GM12878 (cell line): Measurements from ENCODE around the gene INPP4B. TPM values are rescaled to one million over a fixed set of nuclear protein-coding genes. Genes with fewer than 3 reads are reported as not detected.

Source experiments
- ATAC-seq: fragments of 200-7000 bp; cut with Tn5 transposase; 3 replicates; pipeline ENCODE4 v1.9.1; 2020; ENCODE audit warnings: mild to moderate bottlenecking, moderate library complexity
- BruUV-seq: library from RNA; stranded (reverse); fragments of 400-500 nt; replicated peaks from 2 replicates; lab custom pipeline; 2021; lab: Mats Ljungman, UMichigan
- CTCF ChIA-PET: fragments of 300-600 bp; sonication (Branson Sonifier 250); formaldehyde crosslinking; extraction: SDS; loops from one replicate; lab custom pipeline; 2021; ENCODE audit warnings: inconsistent platforms; lab: Yijun Ruan, JAX
- POLR2A ChIA-PET: fragments of 350-600 bp; formaldehyde crosslinking; extraction: SDS; loops from one replicate; lab custom pipeline; 2021; ENCODE audit warnings: inconsistent platforms; lab: Charles Lee
- RAD21 ChIA-PET: fragments of 300-600 bp; sonication (Branson Sonifier 250); formaldehyde crosslinking; loops from one replicate; lab custom pipeline; 2023; ENCODE audit warnings: antibody characterized with exemption; ENCODE audit not compliant: unreplicated experiment; lab: Charles Lee
- SMC1A ChIA-PET: fragments of 300-600 bp; sonication (Branson Sonifier 250); formaldehyde crosslinking; loops from one replicate; lab custom pipeline; 2023; ENCODE audit not compliant: unreplicated experiment, uncharacterized antibody; lab: Charles Lee
- DNase-seq: peaks from one replicate; pipeline ENCODE4 v3.0.0-alpha.2; 2011; ENCODE audit warnings: low read depth, low spot score
- FAIRE-seq: peaks from 3 replicates; lab custom pipeline; 2011; peaks lifted over from hg19 to GRCh38; lab: Jason Lieb, UNC
- H2AFZ ChIP-seq: 2 replicates; pipeline ENCODE4 v1.6.0; 2011; ENCODE audit warnings: low read depth, low read length, control low read depth; ENCODE audit not compliant: control insufficient read depth
- H3K27ac ChIP-seq: 2 replicates; pipeline ENCODE4 v1.5.1; 2011; ENCODE audit warnings: control low read depth; ENCODE audit not compliant: control insufficient read depth, insufficient read depth
- H3K27me3 ChIP-seq, 2 experiments: replicated peaks in 1 of 2; 2 replicates each; pipeline versions ENCODE4 v1.6.0 to v1.6.1; 2011; ENCODE audit warnings: low read length in 1 of 2; ENCODE audit not compliant: control insufficient read depth in 2 of 2, insufficient read depth in 2 of 2
- H3K36me3 ChIP-seq, 2 experiments: 2 replicates each; pipeline ENCODE4 v1.5.1; 2011; ENCODE audit warnings: low read length in 1 of 2; ENCODE audit not compliant: control insufficient read depth in 2 of 2, insufficient read depth in 2 of 2
- H3K4me1 ChIP-seq: 2 replicates; pipeline ENCODE4 v1.6.1; 2011; ENCODE audit warnings: mild to moderate bottlenecking, low read length, moderate library complexity, mixed read lengths; ENCODE audit not compliant: control insufficient read depth, insufficient read depth
- H3K4me2 ChIP-seq: 2 replicates; pipeline ENCODE4 v1.6.0; 2011; ENCODE audit warnings: control low read depth; ENCODE audit not compliant: control insufficient read depth, insufficient read depth
- H3K4me3 ChIP-seq: fragments of 200-600 bp; sonication (generic); 2 replicates; pipeline ENCODE4 v1.5.1; 2016
- H3K79me2 ChIP-seq: 2 replicates; pipeline ENCODE4 v1.6.0; 2011; ENCODE audit warnings: low read length; ENCODE audit not compliant: control insufficient read depth, insufficient read depth
- H3K9ac ChIP-seq: 2 replicates; pipeline ENCODE4 v1.8.0; 2011; ENCODE audit warnings: low read length, control low read depth, mixed read lengths; ENCODE audit not compliant: control insufficient read depth, insufficient read depth
- H3K9me3 ChIP-seq: replicated peaks from 3 replicates; pipeline ENCODE4 v1.5.1; 2011; ENCODE audit warnings: mild to moderate bottlenecking, low read length; ENCODE audit not compliant: control insufficient read depth, insufficient read depth
- H4K20me1 ChIP-seq: 2 replicates; pipeline ENCODE4 v1.6.0; 2011; ENCODE audit not compliant: control insufficient read depth, insufficient read depth
- ATF3 ChIP-seq: IDR thresholded peaks from 2 replicates; pipeline ENCODE4 v1.6.1; 2011; ENCODE audit warnings: low read depth, mild to moderate bottlenecking, low read length, moderate library complexity, borderline replicate concordance; ENCODE audit errors: extremely low read depth
- CHD1 ChIP-seq: IDR thresholded peaks from 2 replicates; pipeline ENCODE4 v1.6.1; 2012; ENCODE audit warnings: low read depth, low read length, improper control_type of control experiment
- MXI1 ChIP-seq: fragments of 150-350 bp; IDR thresholded peaks from 2 replicates; pipeline ENCODE4 v1.6.1; 2011; ENCODE audit warnings: low read depth, mild to moderate bottlenecking, inconsistent platforms, low read length, improper control_type of control experiment
- MYC ChIP-seq: IDR thresholded peaks from 2 replicates; pipeline ENCODE4 v1.6.1; 2011; ENCODE audit warnings: mild to moderate bottlenecking, low read length, moderate library complexity, inconsistent platforms; ENCODE audit not compliant: insufficient read depth, insufficient replicate concordance, insufficient read length, severe bottlenecking
- NR2C2 ChIP-seq: IDR thresholded peaks from 2 replicates; pipeline ENCODE4 v1.6.1; 2011; ENCODE audit warnings: borderline replicate concordance, low read depth; ENCODE audit not compliant: control insufficient read depth, insufficient read length
- RBBP5 ChIP-seq: fragments of 200-600 bp; sonication (generic); conservative IDR thresholded peaks from 2 replicates; pipeline ENCODE4 v1.6.1; 2016
- SMAD1 ChIP-seq: fragments of 450-650 bp; IDR thresholded peaks from 2 replicates; pipeline ENCODE4 v1.6.1; 2018; ENCODE audit warnings: mild to moderate bottlenecking, low read depth; ENCODE audit not compliant: partially characterized antibody
- SMC3 ChIP-seq: IDR thresholded peaks from 2 replicates; pipeline ENCODE4 v1.6.1; 2011; ENCODE audit warnings: low read length, improper control_type of control experiment, borderline replicate concordance
- SRF ChIP-seq, 2 experiments: IDR thresholded peaks; 2 replicates each; pipeline ENCODE4 v1.6.1; 2011; ENCODE audit warnings: low read depth in 2 of 2, low read length in 2 of 2, mild to moderate bottlenecking in 1 of 2, moderate library complexity in 1 of 2
- ZBTB11 ChIP-seq: fragments of 450-650 bp; formaldehyde crosslinking; IDR thresholded peaks from 2 replicates; pipeline ENCODE4 v1.5.0; 2022; ENCODE audit warnings: mild to moderate bottlenecking, missing genetic modification characterization
- ZNF207 ChIP-seq: fragments of 450-650 bp; IDR thresholded peaks from 2 replicates; pipeline ENCODE4 v1.6.1; 2014; ENCODE audit warnings: antibody characterized with exemption, mild to moderate bottlenecking, borderline replicate concordance
- ZNF24 ChIP-seq: fragments of 450-650 bp; IDR thresholded peaks from 2 replicates; pipeline ENCODE4 v1.6.1; 2017; ENCODE audit warnings: antibody characterized with exemption, mild to moderate bottlenecking
- ZZZ3 ChIP-seq: IDR thresholded peaks from 2 replicates; pipeline ENCODE4 v1.6.1; 2011; ENCODE audit warnings: low read depth; ENCODE audit not compliant: control insufficient read depth, insufficient read length
- WGBS: methylation state at CpG from one replicate; pipeline ENCODE4 v1.1.6; 2016; ENCODE audit warnings: low lambda C conversion rate; ENCODE audit not compliant: insufficient replicate concordance, insufficient coverage; ENCODE audit errors: missing lambda C conversion rate; 5-methylcytosine and 5-hydroxymethylcytosine counted together
- in situ Hi-C: fragments of 300-500 bp; cut with MboI; formaldehyde crosslinking; loops from 9 replicates; pipeline ENCODE4 v1.14.3; 2018; ENCODE audit warnings: mixed read lengths
- intact Hi-C: fragments of 100-400 bp; cut with micrococcal nuclease; formaldehyde crosslinking; loops from one replicate; pipeline ENCODE4 v1.14.2; 2022; ENCODE audit not compliant: unreplicated experiment
- polyA plus RNA-seq, 11 experiments: library from polyadenylated mRNA; depleted of rRNA in 4 of 11; unstranded in 6 of 11; stranded (reverse) in 5 of 11; fragments of >200 nt; fragmentation: Nextera tagmentation in 4 of 11; fragmentation: Illumina TruSeq in 1 of 11; extraction: Ambion mirVana in 4 of 11; extraction: Trizol in 1 of 11; gene quantifications; 1 replicate in 1 of 11; 2 replicates in 10 of 11; pipeline versions ENCODE4 v1.2.1 to v1.2.3, GENCODE V29; 2011 to 2016; ENCODE audit warnings: inconsistent platforms in 2 of 11, missing spikeins in 2 of 11, low read depth in 1 of 11
- total RNA-seq, 4 experiments: library from RNA; depleted of rRNA in 3 of 4; stranded (reverse); fragments of >200 nt in 3 of 4; fragmentation: Illumina TruSeq in 1 of 4; extraction: Trizol in 1 of 4; gene quantifications; 2 replicates each; pipeline versions ENCODE4 v1.2.1 to v1.2.3, GENCODE V29; 2013 to 2021
- TF ChIP-seq, protein P1 (sequence below): fragments of 450-650 bp; conservative IDR thresholded peaks from 2 replicates; pipeline ENCODE4 v1.6.1; 2017; ENCODE audit warnings: mild to moderate bottlenecking, moderate library complexity

Gene INPP4B
- total and polyA plus RNA-seq, 10 of the 15 experiments (the other 5 are each of a cell fraction or from before 2014, with no cell fraction given): 0.53 to 11.2 (median 0.95) TPM

GRCh38 chr4:142041788-142042187, 804.3 kb downstream of the INPP4B start:
- RAD21 ChIA-PET: no interaction called here
- Histone ChIP-seq H3K4me2 (no peak overlapping the region), H3K36me3 (no peaks in the 10 kb centered on the region), H3K79me2 (no peaks in the 10 kb centered on the region), H3K27ac (no peak overlapping the region), H3K9me3 (no peaks in the 10 kb centered on the region)
- no TSS peak for BruUV-seq
- 0% methylated on average over 1 of the region's 1 CpG for WGBS
- CTCF ChIA-PET: interaction anchor here (0.7 to 1.1 kb wide), 2 partner anchors 38 to 736 kb away, joined by 3 to 4 read pairs; no protein-coding TSS in a partner anchor
- POLR2A ChIA-PET: no interaction called here
- no peak for DNase-seq
- no peak for TF ChIP-seq MYC
- TF ChIP-seq ZZZ3: no peak
- no peak for TF ChIP-seq SMAD1
- no peak for TF ChIP-seq ATF3
- TF ChIP-seq CHD1: no peak
- TF ChIP-seq RBBP5: no peak
- TF ChIP-seq SRF (IDR thresholded peaks at IDR 0.05; ENCODE audit: low read depth in 2 of 2, low read length in 2 of 2): no peak
- TF ChIP-seq SMC3: no peak
- no peak for TF ChIP-seq NR2C2
- no peak for TF ChIP-seq ZNF207
- TF ChIP-seq ZBTB11 (CRISPR knock-in tag): no peak
- TF ChIP-seq, protein P1, sequence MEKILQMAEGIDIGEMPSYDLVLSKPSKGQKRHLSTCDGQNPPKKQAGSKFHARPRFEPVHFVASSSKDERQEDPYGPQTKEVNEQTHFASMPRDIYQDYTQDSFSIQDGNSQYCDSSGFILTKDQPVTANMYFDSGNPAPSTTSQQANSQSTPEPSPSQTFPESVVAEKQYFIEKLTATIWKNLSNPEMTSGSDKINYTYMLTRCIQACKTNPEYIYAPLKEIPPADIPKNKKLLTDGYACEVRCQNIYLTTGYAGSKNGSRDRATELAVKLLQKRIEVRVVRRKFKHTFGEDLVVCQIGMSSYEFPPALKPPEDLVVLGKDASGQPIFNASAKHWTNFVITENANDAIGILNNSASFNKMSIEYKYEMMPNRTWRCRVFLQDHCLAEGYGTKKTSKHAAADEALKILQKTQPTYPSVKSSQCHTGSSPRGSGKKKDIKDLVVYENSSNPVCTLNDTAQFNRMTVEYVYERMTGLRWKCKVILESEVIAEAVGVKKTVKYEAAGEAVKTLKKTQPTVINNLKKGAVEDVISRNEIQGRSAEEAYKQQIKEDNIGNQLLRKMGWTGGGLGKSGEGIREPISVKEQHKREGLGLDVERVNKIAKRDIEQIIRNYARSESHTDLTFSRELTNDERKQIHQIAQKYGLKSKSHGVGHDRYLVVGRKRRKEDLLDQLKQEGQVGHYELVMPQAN: no peak
- TF ChIP-seq MXI1: no peak
- no peak for TF ChIP-seq ZNF24
- TF ChIP-seq, all 136 proteins: peak for 0
- intact Hi-C loops (no loop called here), in situ Hi-C loops (no loop called here)
- SMC1A ChIA-PET: interaction anchor here (1.1 to 1.5 kb wide), 3 partner anchors 9 to 52 kb away, joined by 3 to 5 read pairs (median 3); no protein-coding TSS in a partner anchor
- Histone ChIP-seq H2AFZ (no peak overlapping the region), H4K20me1 (no peaks in the 10 kb centered on the region), H3K9ac (no peak overlapping the region), H3K4me3 (no peak overlapping the region), H3K27me3 (no peaks in the 10 kb centered on the region), H3K4me1 (no peaks in the 10 kb centered on the region)
- ATAC-seq: no peak
- no peak for FAIRE-seq
